Endothelial cell of umbilical vein (primary cell): Measurements from ENCODE around the gene STON2. TPM values are rescaled to one million over a fixed set of nuclear protein-coding genes. Genes with fewer than 3 reads are reported as not detected.

Source experiments
- BruUV-seq: library from RNA; stranded (reverse); fragments of 400-500 nt; replicated peaks from 2 replicates; lab custom pipeline; 2021; lab: Mats Ljungman, UMichigan
- CTCF ChIA-PET: fragments of 300-600, 350-600 bp; sonication (Branson Sonifier 250); formaldehyde crosslinking; loops from one replicate; lab custom pipeline; 2021; ENCODE audit warnings: antibody characterized with exemption, inconsistent platforms; lab: Charles Lee
- POLR2A ChIA-PET: fragments of 300-600, 350-600 bp; sonication (Branson Sonifier 250); formaldehyde crosslinking; loops from one replicate; lab custom pipeline; 2021; ENCODE audit warnings: antibody characterized with exemption, inconsistent platforms; lab: Charles Lee
- DNase-seq: peaks from one replicate; pipeline ENCODE4 v3.0.0-alpha.2; 2011; ENCODE audit warnings: low read depth, low spot score
- FAIRE-seq: peaks from 2 replicates; lab custom pipeline; 2011; peaks lifted over from hg19 to GRCh38; lab: Jason Lieb, UNC
- H2AFZ ChIP-seq: 2 replicates; pipeline ENCODE4 v1.6.0; 2012; ENCODE audit warnings: low read depth, low read length, control low read depth, inconsistent platforms
- H3K27ac ChIP-seq: 2 replicates; pipeline ENCODE4 v1.5.1; 2011; ENCODE audit warnings: low read depth, mild to moderate bottlenecking, control low read depth, low read length, moderate library complexity; ENCODE audit not compliant: insufficient read depth
- H3K27me3 ChIP-seq, 2 experiments: 2 replicates each; pipeline versions ENCODE4 v1.6.0 to v1.6.1; 2011; ENCODE audit warnings: low read length in 2 of 2, mixed read lengths in 1 of 2; ENCODE audit not compliant: control insufficient read depth in 2 of 2, insufficient read depth in 2 of 2
- H3K36me3 ChIP-seq, 2 experiments: 2 replicates in 1 of 2; 3 replicates in 1 of 2; pipeline ENCODE4 v1.5.1; 2011; ENCODE audit warnings: low read length in 2 of 2, mild to moderate bottlenecking in 1 of 2, moderate library complexity in 1 of 2; ENCODE audit not compliant: control insufficient read depth in 2 of 2, insufficient read depth in 2 of 2; ENCODE audit errors: extremely low read depth in 1 of 2
- H3K4me1 ChIP-seq: 3 replicates; pipeline ENCODE4 v1.5.1; 2011; ENCODE audit warnings: mild to moderate bottlenecking, low read length; ENCODE audit not compliant: control insufficient read depth, insufficient read depth; ENCODE audit errors: extremely low read depth
- H3K4me2 ChIP-seq: 2 replicates; pipeline ENCODE4 v1.6.1; 2011; ENCODE audit warnings: low read length, control low read depth, mixed read lengths; ENCODE audit not compliant: insufficient read depth
- H3K4me3 ChIP-seq, 3 experiments: fragments of 200-600 bp in 1 of 3; sonication (generic), shearing (Covaris generic) in 1 of 3; replicated peaks in 1 of 3; 2 replicates each; pipeline ENCODE4 v1.5.1; 2011 to 2016; ENCODE audit warnings: control low read depth in 3 of 3, low read length in 3 of 3, mild to moderate bottlenecking in 2 of 3, inconsistent platforms in 1 of 3, low read depth in 1 of 3, moderate library complexity in 1 of 3; ENCODE audit not compliant: insufficient read depth in 1 of 3
- H3K79me2 ChIP-seq: 2 replicates; pipeline ENCODE4 v1.6.0; 2012; ENCODE audit warnings: low read length, inconsistent platforms; ENCODE audit not compliant: control insufficient read depth, insufficient read depth
- H3K9ac ChIP-seq: replicated peaks from 2 replicates; pipeline ENCODE3; 2011; ENCODE audit warnings: low read length, control low read depth; ENCODE audit not compliant: insufficient read depth; ENCODE audit errors: extremely low read depth
- H3K9me1 ChIP-seq: replicated peaks from 3 replicates; pipeline ENCODE4 v1.6.0; 2011; ENCODE audit warnings: mild to moderate bottlenecking, low read length; ENCODE audit not compliant: control insufficient read depth, insufficient read depth; ENCODE audit errors: extremely low read depth
- H3K9me3 ChIP-seq: replicated peaks from 2 replicates; pipeline ENCODE4 v1.5.1; 2012; ENCODE audit warnings: low read length, inconsistent platforms; ENCODE audit not compliant: control insufficient read depth, insufficient read depth
- H4K20me1 ChIP-seq: replicated peaks from 2 replicates; pipeline ENCODE3; 2011; ENCODE audit warnings: mild to moderate bottlenecking, low read length; ENCODE audit not compliant: control insufficient read depth, insufficient read depth; ENCODE audit errors: extremely low read depth
- CTCF ChIP-seq, 2 donors: IDR thresholded peaks; 1 replicate in 1 of 2; 2 replicates in 1 of 2; pipeline ENCODE4 v1.5.1; 2011; ENCODE audit warnings: low read length in 2 of 2, mild to moderate bottlenecking in 2 of 2, moderate library complexity in 2 of 2, control low read depth in 1 of 2, inconsistent platforms in 1 of 2, low read depth in 1 of 2; ENCODE audit not compliant: insufficient read depth in 1 of 2; ENCODE audit errors: extremely low read depth in 1 of 2
- EZH2 ChIP-seq: IDR thresholded peaks from 2 replicates; pipeline ENCODE4 v1.6.1; 2012; ENCODE audit warnings: borderline replicate concordance, low read depth, mild to moderate bottlenecking, moderate library complexity, low read length, inconsistent platforms; ENCODE audit not compliant: severe bottlenecking
- FOS ChIP-seq: IDR thresholded peaks from 2 replicates; pipeline ENCODE4 v1.6.1; 2011; ENCODE audit warnings: mild to moderate bottlenecking, low read length, moderate library complexity, borderline replicate concordance; ENCODE audit not compliant: insufficient read depth
- GATA2 ChIP-seq: IDR thresholded peaks from 2 replicates; pipeline ENCODE4 v1.7.0; 2011; ENCODE audit warnings: low read depth, mild to moderate bottlenecking, moderate library complexity, mixed read lengths, low read length; ENCODE audit not compliant: insufficient read length, insufficient read depth
- JUN ChIP-seq: IDR thresholded peaks from 2 replicates; pipeline ENCODE4 v1.6.1; 2011; ENCODE audit warnings: borderline replicate concordance, low read depth; ENCODE audit not compliant: insufficient read length, insufficient read depth
- MAX ChIP-seq: IDR thresholded peaks from 2 replicates; pipeline ENCODE4 v1.6.1; 2011; ENCODE audit not compliant: insufficient read depth, insufficient read length
- MYC ChIP-seq: IDR thresholded peaks from one replicate; pipeline ENCODE4 v1.6.1; 2011; ENCODE audit warnings: mild to moderate bottlenecking, low read depth, low read length
- POLR2A ChIP-seq: IDR thresholded peaks from 2 replicates; pipeline ENCODE4 v1.6.1; 2012; ENCODE audit warnings: low read depth, mild to moderate bottlenecking, control low read depth, low read length
- POLR2AphosphoS5 ChIP-seq: IDR thresholded peaks from 2 replicates; pipeline ENCODE4 v1.6.1; 2012; ENCODE audit warnings: low read depth, mild to moderate bottlenecking, control low read depth, low read length, moderate library complexity; ENCODE audit not compliant: insufficient read depth
- dilution Hi-C: fragments of 300-500 bp; cut with MboI; formaldehyde crosslinking; loops from one replicate; pipeline ENCODE4 v1.15.0; 2019; ENCODE audit warnings: low sequenced_read_pairs; ENCODE audit not compliant: extremely low pct_ligation_motif_present
- intact Hi-C: fragments of 100-400 bp; cut with micrococcal nuclease; formaldehyde crosslinking; loops from one replicate; pipeline ENCODE4 v1.10.0; 2022
- polyA plus RNA-seq, 4 experiments: library from polyadenylated mRNA; depleted of rRNA in 3 of 4; stranded (reverse) in 3 of 4; unstranded in 1 of 4; fragments of >200 nt; gene quantifications; 2 replicates each; pipeline versions ENCODE4 v1.2.1 to v1.2.3, GENCODE V29; 2011 to 2012; ENCODE audit warnings: missing spikeins in 1 of 4
- total RNA-seq: library from RNA; stranded (reverse); gene quantifications from 2 replicates; pipeline ENCODE4 v1.2.3, GENCODE V29; 2021

Gene STON2
- total and polyA plus RNA-seq, 2 donors (not counting 3 experiments of a cell fraction or from before 2014, with no cell fraction given), result not detected

GRCh38 chr14:81429028-81429427, 28.9 kb upstream of the STON2 start:
- CTCF ChIA-PET, result interaction anchor here (1.4 kb wide), 1 partner anchor 8 kb away, joined by 4 read pairs; no protein-coding TSS in a partner anchor

GRCh38 chr14:81427348-81428058, 27.4 kb upstream of the STON2 start:
- no TSS peak for BruUV-seq
- Histone ChIP-seq H3K9me1 (no peaks in the 10 kb centered on the region), H3K4me1 (no peaks in the 10 kb centered on the region), H3K4me2 (no peak overlapping the region), H4K20me1 (no peaks in the 10 kb centered on the region), H3K9ac (no peak overlapping the region), H3K4me3 (no peak overlapping the region), H3K36me3 (no peaks in the 10 kb centered on the region), H3K79me2 (no peaks in the 10 kb centered on the region), H3K27me3 (no peaks in the 10 kb centered on the region), H3K27ac (no peak overlapping the region), H2AFZ (no peak overlapping the region), H3K9me3 (no peaks in the 10 kb centered on the region)
- POLR2A ChIA-PET, result no interaction called here
- CTCF ChIA-PET, result interaction anchor here (1.4 kb wide), 1 partner anchor 9 kb away, joined by 4 read pairs; no protein-coding TSS in a partner anchor
- intact Hi-C loops (no loop called here), dilution Hi-C loops (no loop called here)
- no peak for DNase-seq
- FAIRE-seq, result no peak
- no peak for TF ChIP-seq JUN
- TF ChIP-seq CTCF (IDR thresholded peaks at IDR 0.05; ENCODE audit: extremely low read depth in 1 of 2, insufficient read depth in 1 of 2, low read depth in 1 of 2, low read length in 2 of 2), result no peak
- TF ChIP-seq MYC, result no peak
- TF ChIP-seq FOS, result no peak
- no peak for TF ChIP-seq EZH2
- TF ChIP-seq POLR2AphosphoS5, result no peak
- no peak for TF ChIP-seq MAX
- TF ChIP-seq POLR2A, result no peak
- TF ChIP-seq GATA2, result no peak

More at GRCh38 chr14:81429028-81429427, 28.9 kb upstream of the STON2 start:
- Histone ChIP-seq H4K20me1 (no peaks in the 10 kb centered on the region), H3K9ac (no peak overlapping the region), H3K27me3 (peaks cover 0 to 4% of the 10 kb centered on the region in 2 experiments), H3K4me3 (no peak overlapping the region), H3K27ac (no peak overlapping the region), H3K9me3 (no peaks in the 10 kb centered on the region), H3K79me2 (no peaks in the 10 kb centered on the region), H3K4me1 (no peaks in the 10 kb centered on the region), H3K9me1 (no peaks in the 10 kb centered on the region), H2AFZ (no peak overlapping the region), H3K36me3 (no peaks in the 10 kb centered on the region), H3K4me2 (no peak overlapping the region)
- intact Hi-C loops, result no loop called here
- POLR2A ChIA-PET, result no interaction called here
- FAIRE-seq, result no peak
- no peak for TF ChIP-seq POLR2AphosphoS5
- DNase-seq, result no peak
- dilution Hi-C loops, result no loop called here
- BruUV-seq, result no TSS peak
